NCI-H82 treated with DMSO at 0.1 percent for 48 hours (cell line): ENCODE measurements around the gene SLC44A2.

Source experiments
- DNase-seq: peaks from one replicate; lab custom pipeline; 2025; ENCODE audit not compliant: unreplicated experiment; lab: John Stamatoyannopoulos, UW

SLC44A2 gene

GRCh38 chr19:10615429-10616023 lies 9.8 kb upstream of the SLC44A2 start:
- no peak for DNase-seq

DNA sequence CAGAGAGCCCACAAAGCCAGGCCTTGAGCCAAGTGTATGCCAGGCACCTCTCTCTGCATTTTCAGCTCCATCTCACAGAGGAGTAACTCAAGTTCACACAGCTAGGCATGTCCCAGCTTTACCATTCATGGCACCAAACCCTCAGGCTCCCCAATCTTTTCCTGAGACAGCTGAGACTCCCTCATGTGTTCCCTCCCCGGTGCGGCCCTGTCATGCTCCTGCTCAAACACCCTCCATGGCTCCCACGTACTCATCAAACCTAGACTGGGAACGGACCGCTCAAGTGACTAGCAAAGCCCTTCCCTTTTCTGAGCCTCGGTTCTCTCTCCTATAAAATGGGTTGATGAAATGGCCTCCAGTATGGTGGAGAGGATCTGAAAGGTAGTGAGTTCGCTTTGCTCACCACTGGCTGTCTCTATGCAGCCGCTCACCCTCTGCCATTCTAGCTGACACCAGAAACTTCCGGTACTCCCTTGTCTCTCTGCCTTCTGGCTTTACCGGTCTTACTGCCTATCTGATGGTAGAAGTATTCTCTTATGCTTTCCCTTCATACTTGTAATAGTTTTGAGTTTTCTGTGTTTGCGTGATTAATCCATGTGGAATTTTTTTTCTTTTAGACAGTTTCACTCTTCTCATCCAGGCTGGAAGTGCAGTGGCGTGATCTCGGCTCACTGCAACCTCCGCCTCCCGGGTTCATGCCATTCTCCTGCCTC lies 7.8 kb upstream of the SLC44A2 start:
- no peak for DNase-seq

- no peak for DNase-seq
These were observed 6.5 kb upstream of the SLC44A2 start for GRCh38 chr19:10618846-10619245.

- no peak for DNase-seq
These were observed 4.6 kb upstream of the SLC44A2 start for GRCh38 chr19:10620786-10621185.

DNA sequence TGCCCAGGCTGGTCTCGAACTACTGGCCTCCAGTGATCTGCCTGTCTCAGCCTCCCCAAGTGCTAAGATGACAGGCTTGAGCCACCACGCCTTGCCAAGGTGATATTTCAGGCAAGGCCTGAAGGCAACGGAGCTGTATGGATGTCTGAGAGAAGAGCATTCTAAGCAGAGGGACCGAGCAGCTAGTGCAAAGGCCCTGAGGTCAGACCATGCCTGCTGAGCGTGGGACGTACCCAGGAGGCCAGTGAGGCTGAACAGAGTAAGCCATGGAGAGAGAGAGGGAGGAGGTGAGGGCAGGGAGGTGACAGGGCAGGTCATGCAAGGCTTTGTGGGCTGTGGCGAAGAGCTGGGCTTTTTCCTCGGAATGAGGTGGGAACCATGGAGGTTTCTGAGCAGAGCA lies 3.4 kb upstream of the SLC44A2 start:
- DNase-seq, result no peak

DNA sequence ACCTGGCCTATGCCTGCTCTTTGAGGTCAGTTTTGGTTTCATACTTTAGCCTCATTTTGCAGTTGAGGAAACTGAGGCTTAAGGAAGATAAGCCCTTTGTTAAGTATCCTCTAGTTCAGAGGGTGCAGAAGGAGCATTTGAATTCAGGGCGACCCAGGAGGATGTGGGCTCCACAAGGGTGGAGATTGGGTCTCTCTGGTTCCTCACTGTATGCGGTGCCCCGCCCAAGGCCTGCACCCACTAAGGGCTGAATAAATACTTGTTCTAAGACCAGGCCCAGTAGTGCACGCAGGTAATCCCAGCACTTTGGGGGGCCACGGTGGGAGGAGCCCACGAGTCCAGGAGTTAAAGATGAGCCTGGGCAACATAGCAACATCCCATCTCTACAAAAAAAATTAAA lies 768 bp upstream of the SLC44A2 start:
- no peak for DNase-seq

DNA sequence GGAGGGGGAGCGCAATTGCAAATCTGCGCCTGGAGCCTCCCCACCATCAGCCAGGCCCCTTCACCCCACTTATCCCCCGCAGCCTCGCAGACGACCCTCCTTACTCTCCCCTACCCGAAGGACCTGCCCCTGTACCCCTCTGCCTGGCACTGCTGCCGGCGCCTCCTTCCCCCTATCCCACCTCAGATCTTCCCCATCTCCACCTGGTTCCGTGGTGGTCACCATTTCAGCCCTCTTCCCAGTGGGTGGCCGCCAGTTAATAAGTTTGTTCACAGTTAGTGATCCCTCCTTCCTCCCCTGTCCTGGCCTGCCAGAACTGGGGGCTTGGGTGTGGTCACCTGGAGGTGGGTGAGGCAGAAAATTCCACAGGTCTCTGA lies 397 bp downstream of the SLC44A2 start:
- DNase-seq, result no peak

GRCh38 chr19:10631874-10632273 lies 6.5 kb downstream of the SLC44A2 start:
- no peak for DNase-seq

GRCh38 chr19:10634430-10634829 lies 9.1 kb downstream of the SLC44A2 start:
- no peak for DNase-seq

- DNase-seq, result no peak
These were observed 9.6 kb downstream of the SLC44A2 start for GRCh38 chr19:10634963-10635362.

GRCh38 chr19:10636304-10636972 lies 11.1 kb downstream of the SLC44A2 start:
- no peak for DNase-seq

DNA sequence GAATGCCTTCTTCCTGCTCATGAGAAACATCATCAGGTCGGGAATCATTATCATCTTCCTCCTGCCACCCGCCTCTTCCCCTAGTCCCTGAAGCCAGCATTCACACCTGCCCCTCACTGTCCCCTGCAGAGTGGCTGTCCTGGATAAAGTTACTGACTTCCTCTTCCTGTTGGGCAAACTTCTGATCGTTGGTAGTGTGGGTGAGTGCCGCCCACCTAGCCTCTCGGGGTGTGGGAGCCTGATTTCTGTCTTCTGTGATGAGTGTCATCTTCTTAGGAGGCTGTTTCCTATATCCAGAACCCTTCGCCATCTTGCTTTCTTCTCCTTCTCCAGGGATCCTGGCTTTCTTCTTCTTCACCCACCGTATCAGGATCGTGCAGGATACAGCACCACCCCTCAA lies 12.5 kb downstream of the SLC44A2 start:
- no peak for DNase-seq

DNA sequence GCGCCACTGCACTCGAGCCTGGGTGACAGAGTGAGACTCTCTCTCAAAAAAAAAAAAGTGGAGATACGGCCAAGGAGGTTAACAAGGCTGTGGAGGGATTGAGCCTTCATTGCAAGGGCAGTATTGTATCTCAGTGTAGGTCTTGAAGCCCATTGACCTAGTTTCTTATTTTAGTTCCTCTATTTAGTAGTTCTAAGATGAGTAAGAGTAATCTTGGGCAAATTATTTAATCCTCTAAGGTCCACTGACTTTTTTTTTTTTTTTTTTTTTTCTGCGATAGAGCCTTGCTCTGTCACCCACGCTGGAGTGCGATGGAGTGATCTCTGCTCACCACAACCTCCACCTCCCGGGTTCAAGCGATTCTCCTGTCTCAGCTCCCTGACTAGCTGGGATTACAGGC lies 14.5 kb downstream of the SLC44A2 start:
- DNase-seq, result no peak

DNA sequence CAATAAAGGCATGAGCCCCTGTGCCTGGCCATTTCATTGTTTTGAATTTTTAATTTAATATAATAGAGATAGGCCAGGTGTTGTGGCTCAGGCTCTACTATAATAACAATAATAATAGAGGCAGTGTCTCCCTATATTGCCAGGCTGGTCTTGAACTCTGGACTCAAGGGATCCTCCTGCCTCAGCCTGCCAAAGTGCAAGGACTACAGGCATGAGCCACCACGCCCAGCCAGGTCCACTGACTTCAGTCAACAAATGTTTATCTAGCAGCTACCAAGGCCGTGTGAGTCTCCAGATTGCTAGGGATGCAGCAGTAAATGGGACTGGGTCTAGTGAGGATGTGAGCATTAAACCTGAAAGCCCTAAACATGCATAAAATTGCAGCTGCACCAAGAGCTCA lies 15.0 kb downstream of the SLC44A2 start:
- DNase-seq, result no peak

DNA sequence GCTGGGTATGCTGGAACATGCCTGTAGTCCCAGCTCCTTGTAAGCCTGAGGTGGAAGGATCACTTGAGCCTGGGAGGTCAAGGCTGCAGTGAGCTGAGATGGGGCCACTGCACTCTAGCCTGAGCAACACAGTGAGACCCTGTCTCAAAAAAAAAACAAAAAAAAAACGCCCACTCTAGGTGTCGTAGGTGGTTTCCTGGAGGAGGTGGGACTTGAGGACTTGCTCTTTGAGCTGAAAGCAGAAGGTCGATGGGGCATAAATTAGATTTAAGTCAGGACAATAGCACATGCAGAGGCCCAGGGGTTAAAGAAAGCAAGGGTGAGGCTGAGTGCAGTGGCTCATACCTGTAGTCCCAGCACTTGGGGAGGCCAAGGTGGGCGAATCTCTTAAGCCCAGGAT lies 15.9 kb downstream of the SLC44A2 start:
- DNase-seq, result no peak

GRCh38 chr19:10642473-10643171 lies 17.3 kb downstream of the SLC44A2 start:
- DNase-seq, result no peak

DNA sequence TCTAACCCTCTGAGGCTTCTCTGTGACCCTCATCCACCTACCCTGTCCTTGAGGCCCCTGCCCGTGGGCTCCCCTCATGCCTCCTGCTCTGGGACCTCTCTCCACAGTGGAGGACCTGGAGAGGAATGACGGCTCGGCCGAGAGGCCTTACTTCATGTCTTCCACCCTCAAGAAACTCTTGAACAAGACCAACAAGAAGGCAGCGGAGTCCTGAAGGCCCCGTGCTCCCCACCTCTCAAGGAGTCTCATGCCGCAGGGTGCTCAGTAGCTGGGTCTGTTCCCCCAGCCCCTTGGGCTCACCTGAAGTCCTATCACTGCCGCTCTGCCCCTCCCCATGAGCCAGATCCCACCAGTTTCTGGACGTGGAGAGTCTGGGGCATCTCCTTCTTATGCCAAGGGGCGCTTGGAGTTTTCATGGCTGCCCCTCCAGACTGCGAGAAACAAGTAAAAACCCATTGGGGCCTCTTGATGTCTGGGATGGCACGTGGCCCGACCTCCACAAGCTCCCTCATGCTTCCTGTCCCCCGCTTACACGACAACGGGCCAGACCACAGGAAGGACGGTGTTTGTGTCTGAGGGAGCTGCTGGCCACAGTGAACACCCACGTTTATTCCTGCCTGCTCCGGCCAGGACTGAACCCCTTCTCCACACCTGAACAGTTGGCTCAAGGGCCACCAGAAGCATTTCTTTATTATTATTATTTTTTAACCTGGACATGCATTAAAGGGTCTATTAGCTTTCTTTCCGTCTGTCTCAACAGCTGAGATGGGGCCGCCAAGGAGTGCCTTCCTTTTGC lies 18.0 kb downstream of the SLC44A2 start:
- DNase-seq, result no peak

GRCh38 chr19:10643968-10644259 lies 18.6 kb downstream of the SLC44A2 start:
- DNase-seq, result no peak

DNA sequence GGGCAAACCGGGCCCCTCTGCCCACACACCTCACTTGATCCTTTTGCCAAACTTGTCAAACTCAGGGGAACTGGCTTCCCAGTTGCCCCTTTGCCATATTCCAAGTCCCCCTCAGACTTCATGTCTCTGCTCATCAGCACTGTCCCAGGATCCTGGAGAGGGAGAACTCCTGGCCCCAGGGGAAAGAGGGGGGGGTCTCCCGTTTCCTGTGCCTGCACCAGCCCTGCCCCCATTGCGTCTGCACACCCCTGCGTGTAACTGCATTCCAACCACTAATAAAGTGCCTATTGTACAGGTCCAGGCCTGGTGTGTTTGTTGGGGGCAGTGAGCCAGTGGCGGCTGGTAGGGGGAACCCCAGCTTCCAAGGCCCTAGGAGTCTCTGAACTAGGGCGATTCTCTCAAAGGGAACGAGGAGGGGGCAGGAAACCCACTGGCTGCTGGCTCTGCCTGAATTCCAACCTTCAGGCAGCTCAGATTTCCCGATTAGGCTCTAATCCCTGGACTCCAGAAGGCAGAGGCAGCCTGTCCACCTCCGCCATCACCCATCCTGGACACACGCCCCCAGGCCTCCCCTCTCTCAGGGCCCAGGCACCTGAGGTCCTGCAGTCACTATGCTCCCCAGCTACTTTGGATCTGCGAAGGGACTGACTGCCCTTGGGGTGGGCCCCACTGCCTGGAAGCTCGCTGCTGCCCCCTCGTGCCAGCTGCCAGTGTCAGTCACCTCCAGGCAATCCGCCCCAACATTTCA lies 19.1 kb downstream of the SLC44A2 start:
- DNase-seq, result peak; percentile 60

DNA sequence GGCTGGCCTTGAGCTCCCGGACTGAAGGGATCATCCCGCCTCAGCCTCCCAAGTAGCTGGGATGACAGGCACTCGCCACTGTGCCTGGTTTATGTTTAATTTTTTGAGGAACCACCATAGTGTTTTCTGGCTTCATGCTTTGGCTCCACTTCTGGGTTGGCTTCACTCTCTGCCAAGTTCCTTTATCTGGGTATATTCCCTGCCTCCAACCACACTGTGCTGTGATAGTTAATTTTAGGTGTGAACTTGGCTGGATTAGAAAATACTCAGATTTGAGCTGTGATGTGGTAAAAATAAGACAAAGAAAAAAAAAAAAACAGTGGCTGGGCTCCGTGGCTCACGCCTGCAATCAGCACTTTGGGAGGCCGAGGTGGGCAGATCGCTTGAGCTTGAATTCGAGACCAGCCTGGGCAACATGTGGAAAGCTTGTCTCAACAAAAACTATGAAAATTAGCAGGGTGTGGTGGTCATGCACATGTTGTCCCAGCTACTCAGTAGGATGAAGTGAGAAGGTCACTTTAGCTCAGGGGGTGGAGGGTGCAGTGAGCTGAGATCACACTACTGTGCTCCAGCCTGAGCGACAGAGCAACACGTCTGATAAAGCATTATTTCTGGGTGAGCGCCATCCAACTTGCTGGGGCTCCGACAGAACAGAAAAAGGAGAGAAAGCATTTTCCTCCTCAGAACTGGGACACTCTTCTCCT lies 21.3 kb downstream of the SLC44A2 start:
- DNase-seq, result no peak
